GM12872 (cell line): Measurements from ENCODE around the gene TMCO2.

Experiments used
- CTCF ChIP-seq: IDR thresholded peaks from 3 replicates; pipeline ENCODE4 v1.5.1; 2011; ENCODE audit warnings: low read depth, mild to moderate bottlenecking, low read length, moderate library complexity; ENCODE audit not compliant: insufficient read depth

Gene TMCO2

GRCh38 chr1:40257688-40258444, 10.1 kb downstream of the TMCO2 start, which contains the start of gene ZMPSTE24:
ZMPSTE24 (plus strand) TSS chr1:40258236; CDS start chr1:40258272, 36 bp downstream.
- TF ChIP-seq CTCF = no peak

DNA sequence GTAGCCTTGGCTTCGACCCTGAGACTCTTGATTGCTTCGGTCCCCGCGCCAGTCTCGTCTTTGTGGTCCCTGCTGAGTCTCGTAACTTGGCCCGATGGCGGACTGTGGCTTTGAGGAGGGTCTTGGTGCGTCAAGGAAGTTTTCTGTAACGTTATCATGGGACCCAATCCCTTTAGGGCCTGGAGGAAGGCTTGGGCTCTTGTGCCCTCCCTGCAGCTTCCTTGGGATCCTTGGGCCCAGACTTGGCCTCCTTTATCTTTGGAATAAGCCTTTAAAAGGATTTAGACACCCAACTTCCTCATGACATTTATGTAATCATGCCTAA, 10.7 kb downstream of the TMCO2 start:
- no peak for TF ChIP-seq CTCF

DNA sequence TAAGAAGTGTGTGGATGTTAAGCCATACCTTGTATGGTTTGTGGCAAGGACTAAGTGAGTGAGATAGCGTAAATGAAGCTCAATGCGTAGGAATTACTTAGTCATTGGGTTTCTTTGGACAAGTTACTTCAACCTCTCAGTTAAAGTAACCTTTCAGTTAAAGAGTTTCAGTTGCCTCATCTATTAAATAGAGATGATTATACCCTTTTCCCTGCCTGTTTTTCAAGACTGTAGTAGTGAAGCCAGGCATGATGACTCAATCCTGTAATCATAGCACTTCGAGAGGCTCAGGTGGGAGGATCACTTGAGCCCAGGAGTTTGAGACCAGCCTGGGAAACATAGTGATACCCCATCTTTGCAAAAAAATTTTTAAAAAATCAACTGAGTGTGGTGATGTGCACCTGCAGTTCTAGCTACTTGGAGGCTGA, 16.6 kb downstream of the TMCO2 start:
- no peak for TF ChIP-seq CTCF

GRCh38 chr1:40265298-40265697, 17.6 kb downstream of the TMCO2 start:
- TF ChIP-seq CTCF = no peak

GRCh38 chr1:40265919-40266318, 18.2 kb downstream of the TMCO2 start:
- TF ChIP-seq CTCF = no peak

DNA sequence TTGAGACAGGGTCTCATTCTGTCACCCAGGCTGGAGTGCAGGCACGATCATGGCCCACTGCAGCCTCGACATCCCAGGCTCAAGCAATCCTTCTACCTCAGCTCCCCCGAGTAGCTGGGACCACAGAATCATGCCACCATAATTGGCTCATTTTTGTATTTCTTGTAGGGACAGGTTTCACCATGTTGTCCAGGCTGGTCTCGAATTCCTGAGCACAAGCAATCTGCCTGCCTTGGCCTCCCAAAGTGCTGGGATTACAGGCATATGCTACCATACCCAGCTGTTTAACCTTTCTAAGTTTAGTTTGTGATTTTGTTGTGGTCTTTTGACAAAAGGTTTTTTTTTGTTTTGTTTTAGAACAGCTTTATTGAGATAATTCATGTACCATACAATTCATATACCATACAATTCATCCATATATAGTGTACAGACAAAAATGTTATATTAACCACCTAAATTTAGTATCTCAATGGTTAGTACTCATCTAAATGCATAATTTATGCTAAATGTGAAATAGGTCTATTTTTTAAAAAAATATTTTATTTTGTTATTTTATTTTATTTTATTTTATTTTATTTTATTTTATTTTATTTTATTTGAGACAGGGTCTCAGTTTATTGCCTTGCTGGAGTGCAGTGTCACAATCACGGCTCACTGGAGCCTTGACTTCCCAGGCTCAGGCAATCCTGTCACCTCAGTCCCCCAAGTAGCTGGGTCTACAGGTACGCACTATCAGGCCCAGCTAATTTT, 19.2 kb downstream of the TMCO2 start:
- TF ChIP-seq CTCF = no peak

DNA sequence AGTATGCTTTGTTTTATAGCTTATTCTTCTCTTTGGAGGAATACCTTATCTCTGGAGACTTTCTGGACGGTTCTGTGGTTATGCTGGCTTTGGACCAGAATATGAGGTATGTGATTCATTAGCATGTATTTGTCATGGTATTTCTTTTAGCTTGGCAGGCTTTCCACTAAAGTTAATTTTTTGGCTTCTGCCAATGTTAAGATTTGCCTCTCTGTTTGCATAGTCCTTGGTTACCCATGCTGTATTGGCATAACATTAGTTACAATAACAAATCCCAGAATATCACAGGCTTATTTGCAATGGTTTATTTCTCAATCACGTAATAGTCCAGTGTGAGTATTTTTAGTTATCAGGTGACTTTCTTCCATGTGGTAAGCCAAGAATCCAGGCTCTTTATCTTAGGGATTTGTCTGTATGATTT, 20.0 kb downstream of the TMCO2 start:
- TF ChIP-seq CTCF = no peak
